ENCODE measurements around the gene MTFP1.

GRCh38 chr22:30432520-30432919 is 7.0 kb downstream of the MTFP1 start:
- no peak for TF ChIP-seq TAF1 (IDR thresholded peaks at IDR 0.05; ENCODE audit: low read depth, low read length)
- no peak for TF ChIP-seq POLR2A (IDR thresholded peaks at IDR 0.05; ENCODE audit: low read depth, low read length)
- TF ChIP-seq POLR2AphosphoS5 (IDR thresholded peaks at IDR 0.05; ENCODE audit: low read depth, low read length): no peak
